CD4-positive, alpha-beta T cell (primary cell): ENCODE data around the gene CALML3. TPM values are rescaled to one million over a fixed set of nuclear protein-coding genes. Genes with fewer than 3 reads are reported as not detected.

Source experiments
- ATAC-seq: fragments of 200-7000 bp; cut with Tn5 transposase; one replicate; pipeline ENCODE4 v1.10.0; 2022; ENCODE audit warnings: mild to moderate bottlenecking; ENCODE audit not compliant: poor library complexity
- CTCF ChIA-PET: fragments of 350-600 bp; sonication (Branson Sonifier 250); formaldehyde crosslinking; loops from one replicate; lab custom pipeline; 2021; ENCODE audit warnings: antibody characterized with exemption, inconsistent platforms; lab: Charles Lee
- POLR2A ChIA-PET: fragments of 350-600 bp; sonication (Branson Sonifier 250); formaldehyde crosslinking; loops from one replicate; lab custom pipeline; 2021; ENCODE audit warnings: antibody characterized with exemption, inconsistent platforms; lab: Charles Lee
- DNase-seq, 14 experiments: peaks; one replicate each; pipeline ENCODE4 v3.0.0-alpha.2; 2013 to 2020; ENCODE audit warnings: mixed read lengths in 2 of 14
- H3K27ac ChIP-seq, 2 donors: one replicate each; pipeline versions ENCODE4 v1.5.1 to v1.7.0; 2013; ENCODE audit warnings: low read length in 2 of 2, low read depth in 1 of 2, mild to moderate bottlenecking in 1 of 2
- H3K27me3 ChIP-seq, 2 experiments: 1 replicate in 1 of 2; 2 replicates in 1 of 2; pipeline versions ENCODE4 v1.6.1 to v1.7.0; 2013; ENCODE audit warnings: low read length in 2 of 2, control low read depth in 1 of 2, mild to moderate bottlenecking in 1 of 2, moderate library complexity in 1 of 2; ENCODE audit not compliant: insufficient read depth in 2 of 2, control insufficient read depth in 1 of 2
- H3K36me3 ChIP-seq: one replicate; pipeline ENCODE4 v1.6.1; 2013; ENCODE audit warnings: low read length, control low read depth; ENCODE audit not compliant: insufficient read depth
- H3K4me1 ChIP-seq: one replicate; pipeline ENCODE4 v1.6.1; 2013; ENCODE audit warnings: low read length, control low read depth; ENCODE audit not compliant: insufficient read depth
- H3K4me3 ChIP-seq: one replicate; pipeline ENCODE4 v1.5.1; 2013; ENCODE audit warnings: mild to moderate bottlenecking, low read length, moderate library complexity
- H3K9me3 ChIP-seq, 2 experiments: 1 replicate in 1 of 2; 2 replicates in 1 of 2; pipeline versions ENCODE4 v1.6.1 to v1.7.0; 2013; ENCODE audit warnings: low read length in 2 of 2, mild to moderate bottlenecking in 2 of 2, control low read depth in 1 of 2, moderate library complexity in 1 of 2; ENCODE audit not compliant: control insufficient read depth in 1 of 2, insufficient read depth in 1 of 2
- H3K27ac Mint-ChIP-seq: one replicate; pipeline ENCODE4 v1.8.0; 2020; ENCODE audit warnings: mixed read lengths
- H3K27me3 Mint-ChIP-seq: one replicate; pipeline ENCODE4 v1.8.0; 2021; ENCODE audit warnings: mixed read lengths
- H3K36me3 Mint-ChIP-seq: one replicate; pipeline ENCODE4 v1.8.0; 2021; ENCODE audit warnings: low read depth, mixed read lengths
- H3K4me1 Mint-ChIP-seq: one replicate; pipeline ENCODE4 v1.8.0; 2021; ENCODE audit warnings: low read depth, mixed read lengths
- H3K4me3 Mint-ChIP-seq: one replicate; pipeline ENCODE4 v1.8.0; 2020; ENCODE audit warnings: mild to moderate bottlenecking, mixed read lengths
- H3K9me3 Mint-ChIP-seq: one replicate; pipeline ENCODE4 v1.8.0; 2020; ENCODE audit warnings: mixed read lengths
- intact Hi-C, 2 experiments: fragments of 100-400 bp; cut with DNase I in 1 of 2; cut with micrococcal nuclease in 1 of 2; formaldehyde crosslinking; loops; one replicate each; pipeline versions ENCODE4 v1.15.1 to v1.9.0; 2023 to 2025; cut with DNase I, micrococcal nuclease
- total RNA-seq, 174 experiments: library from RNA in 2 of 174; stranded (reverse) in 2 of 174; gene quantifications; one replicate each; pipeline ENCODE4 v1.2.3 and lab custom pipeline; 2021 to 2026
- TF ChIP-seq, protein P1 (sequence below): fragments of 200-600 bp; IDR thresholded peaks from one replicate; pipeline ENCODE4 v1.8.0; 2022; ENCODE audit warnings: antibody characterized with exemption, mild to moderate bottlenecking

Gene CALML3
- total RNA-seq, 2 experiments from 2014 or later: not detected

DNA sequence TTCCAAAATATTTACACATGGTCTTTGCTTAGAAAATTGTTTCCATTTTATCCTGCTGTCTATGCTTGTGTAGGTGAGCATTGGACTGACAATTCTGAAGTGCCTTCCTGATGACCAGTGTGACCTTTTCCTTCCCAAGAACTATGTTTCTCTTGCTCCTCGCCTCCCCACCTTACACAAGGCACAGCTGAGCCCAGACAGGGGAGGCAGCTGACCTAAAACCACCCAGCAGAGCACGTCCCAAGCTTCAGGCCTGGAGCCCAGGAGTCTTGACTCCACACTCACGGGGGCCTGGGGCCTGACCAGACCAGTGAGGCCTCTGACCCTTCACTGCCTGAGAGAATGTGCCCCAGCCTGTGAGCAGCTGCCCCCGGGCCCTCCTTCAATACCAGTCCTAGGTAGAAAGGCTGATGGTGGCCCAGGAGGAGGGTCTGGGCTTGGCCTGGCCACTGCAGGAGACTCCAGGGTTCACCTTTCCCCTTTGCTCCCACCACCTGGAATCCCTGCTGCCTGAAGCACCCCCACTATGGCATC lies 32.4 kb upstream of the CALML3 start:
- DNase-seq (no peak), ATAC-seq (no peak)
- no peaks in the 10 kb centered on the region for H3K27me3 ChIP-seq
- H3K4me1 ChIP-seq: no peaks in the 10 kb centered on the region
- Mint-ChIP-seq H3K4me3 (no peak overlapping the region), H3K4me1 (no peaks in the 10 kb centered on the region), H3K27me3 (no peaks in the 10 kb centered on the region), H3K9me3 (no peaks in the 10 kb centered on the region), H3K27ac (no peak overlapping the region), H3K36me3 (no peaks in the 10 kb centered on the region)
- peaks cover 0 to 17% of the 10 kb centered on the region in 2 experiments for H3K9me3 ChIP-seq
- H3K27ac ChIP-seq: no peak overlapping the region
- no peaks in the 10 kb centered on the region for H3K36me3 ChIP-seq
- CTCF ChIA-PET: no interaction called here
- TF ChIP-seq, protein P1, sequence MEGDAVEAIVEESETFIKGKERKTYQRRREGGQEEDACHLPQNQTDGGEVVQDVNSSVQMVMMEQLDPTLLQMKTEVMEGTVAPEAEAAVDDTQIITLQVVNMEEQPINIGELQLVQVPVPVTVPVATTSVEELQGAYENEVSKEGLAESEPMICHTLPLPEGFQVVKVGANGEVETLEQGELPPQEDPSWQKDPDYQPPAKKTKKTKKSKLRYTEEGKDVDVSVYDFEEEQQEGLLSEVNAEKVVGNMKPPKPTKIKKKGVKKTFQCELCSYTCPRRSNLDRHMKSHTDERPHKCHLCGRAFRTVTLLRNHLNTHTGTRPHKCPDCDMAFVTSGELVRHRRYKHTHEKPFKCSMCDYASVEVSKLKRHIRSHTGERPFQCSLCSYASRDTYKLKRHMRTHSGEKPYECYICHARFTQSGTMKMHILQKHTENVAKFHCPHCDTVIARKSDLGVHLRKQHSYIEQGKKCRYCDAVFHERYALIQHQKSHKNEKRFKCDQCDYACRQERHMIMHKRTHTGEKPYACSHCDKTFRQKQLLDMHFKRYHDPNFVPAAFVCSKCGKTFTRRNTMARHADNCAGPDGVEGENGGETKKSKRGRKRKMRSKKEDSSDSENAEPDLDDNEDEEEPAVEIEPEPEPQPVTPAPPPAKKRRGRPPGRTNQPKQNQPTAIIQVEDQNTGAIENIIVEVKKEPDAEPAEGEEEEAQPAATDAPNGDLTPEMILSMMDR: no peak
- H3K4me3 ChIP-seq: no peak overlapping the region
- POLR2A ChIA-PET: no interaction called here
- intact Hi-C loops: no loop called here

DNA sequence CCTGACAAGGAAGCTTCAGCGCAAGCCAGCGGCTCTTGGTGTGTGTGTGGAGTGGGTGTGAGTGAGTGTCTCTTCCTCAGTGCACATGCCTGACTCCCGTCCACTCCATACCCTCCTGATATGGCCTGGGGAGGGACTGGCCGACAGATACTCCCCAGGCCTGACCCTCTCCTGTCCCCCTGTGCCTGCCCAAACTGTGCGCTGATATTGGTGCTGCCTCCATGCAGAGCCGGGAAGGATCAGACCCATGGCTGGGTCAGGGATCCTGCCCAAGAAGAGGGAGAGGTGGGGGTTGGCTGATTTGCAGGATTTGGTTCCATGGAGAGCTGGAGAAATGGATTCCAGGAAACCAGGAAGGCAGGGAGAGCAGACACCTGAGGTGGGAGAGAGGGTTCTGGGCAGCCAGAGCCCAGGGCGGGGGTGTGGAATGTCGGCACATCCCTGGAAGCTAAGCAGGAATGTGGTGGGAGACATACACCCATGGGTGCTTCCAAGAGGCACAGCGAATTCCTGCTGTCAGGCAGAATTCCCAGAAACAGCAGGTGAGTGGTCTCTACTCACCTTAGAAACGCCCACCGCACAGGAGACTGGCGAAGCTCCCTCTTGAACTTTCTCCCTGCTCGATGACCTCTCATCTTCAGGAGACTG lies 31.7 kb upstream of the CALML3 start:
- no peak for DNase-seq
- H3K4me1 Mint-ChIP-seq: no peaks in the 10 kb centered on the region
- POLR2A ChIA-PET: no interaction called here
- Histone ChIP-seq H3K27me3 (no peaks in the 10 kb centered on the region), H3K36me3 (no peaks in the 10 kb centered on the region), H3K4me3 (no peak overlapping the region), H3K4me1 (no peaks in the 10 kb centered on the region), H3K27ac (no peak overlapping the region), H3K9me3 (peaks cover 0 to 17% of the 10 kb centered on the region in 2 experiments)
- intact Hi-C loops: no loop called here
- CTCF ChIA-PET: no interaction called here
- no peaks in the 10 kb centered on the region for H3K27me3 Mint-ChIP-seq
- H3K36me3 Mint-ChIP-seq: no peaks in the 10 kb centered on the region
- H3K27ac Mint-ChIP-seq: no peak overlapping the region
- ATAC-seq: no peak
- TF ChIP-seq, protein P1: no peak
- H3K9me3 Mint-ChIP-seq: no peaks in the 10 kb centered on the region
- no peak overlapping the region for H3K4me3 Mint-ChIP-seq

DNA sequence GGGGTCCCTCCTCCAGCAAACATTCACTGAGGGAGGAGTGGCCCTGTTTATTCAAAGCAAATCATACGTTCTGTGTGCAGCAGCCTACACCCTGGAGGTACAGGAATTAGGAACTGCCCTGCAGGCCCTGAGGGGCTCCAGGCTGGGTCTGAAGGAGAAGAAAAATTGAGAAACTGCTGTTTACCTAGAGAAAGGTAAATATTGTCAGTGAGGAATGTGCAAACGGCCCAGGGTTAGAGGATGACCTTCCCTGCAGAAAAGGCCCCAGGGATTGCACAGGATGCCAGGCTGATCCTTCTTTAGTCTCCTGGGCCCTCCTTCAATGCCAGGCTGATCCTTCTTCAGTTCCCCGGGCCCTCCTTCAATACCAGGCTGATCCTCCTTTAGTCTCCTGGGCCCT lies 31.1 kb upstream of the CALML3 start:
- Mint-ChIP-seq H3K9me3 (no peaks in the 10 kb centered on the region), H3K4me3 (no peak overlapping the region), H3K4me1 (no peaks in the 10 kb centered on the region), H3K27me3 (no peaks in the 10 kb centered on the region), H3K27ac (no peak overlapping the region), H3K36me3 (no peaks in the 10 kb centered on the region)
- intact Hi-C loops: no loop called here
- no peaks in the 10 kb centered on the region for H3K27me3 ChIP-seq
- H3K36me3 ChIP-seq: no peaks in the 10 kb centered on the region
- no peak overlapping the region for H3K4me3 ChIP-seq
- H3K27ac ChIP-seq: no peak overlapping the region
- DNase-seq (no peak), ATAC-seq (no peak)
- TF ChIP-seq, protein P1: no peak
- POLR2A ChIA-PET: no interaction called here
- CTCF ChIA-PET: no interaction called here
- no peaks in the 10 kb centered on the region for H3K4me1 ChIP-seq
- peaks cover 0 to 17% of the 10 kb centered on the region in 2 experiments for H3K9me3 ChIP-seq
